Brain pericyte (primary cell): ENCODE data around the gene HAGHL.
"Not testable (repeated sequence)": the region's sequence is repeated elsewhere in the genome, so short reads cannot be mapped to it uniquely, and the experiment has no call there.

ENCODE experiments used
- DNase-seq: peaks from one replicate; pipeline ENCODE4 v3.0.0-alpha.2; 2012; ENCODE audit warnings: low read depth, low spot score

Gene HAGHL

DNA sequence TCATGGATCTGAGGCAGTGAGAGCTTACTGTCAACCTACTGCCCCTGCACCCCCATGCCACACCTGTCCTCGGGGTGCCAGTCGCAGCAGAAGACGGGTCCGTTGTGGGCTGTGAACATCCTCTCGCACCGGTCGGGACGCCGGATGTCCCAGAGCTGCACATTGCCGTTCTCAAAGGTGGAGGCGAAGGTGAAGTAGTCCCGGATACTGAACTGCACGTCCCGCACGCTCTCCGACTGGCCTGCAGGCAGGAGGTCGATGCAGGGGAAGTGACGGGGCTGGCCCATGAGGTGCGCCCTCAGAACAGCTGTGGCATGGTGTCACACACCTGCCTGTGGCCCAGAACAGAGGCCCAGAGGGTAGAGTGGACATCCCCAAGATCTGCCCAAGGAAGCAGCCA, 39.4 kb upstream of the HAGHL start:
- DNase-seq, result no peak

DNA sequence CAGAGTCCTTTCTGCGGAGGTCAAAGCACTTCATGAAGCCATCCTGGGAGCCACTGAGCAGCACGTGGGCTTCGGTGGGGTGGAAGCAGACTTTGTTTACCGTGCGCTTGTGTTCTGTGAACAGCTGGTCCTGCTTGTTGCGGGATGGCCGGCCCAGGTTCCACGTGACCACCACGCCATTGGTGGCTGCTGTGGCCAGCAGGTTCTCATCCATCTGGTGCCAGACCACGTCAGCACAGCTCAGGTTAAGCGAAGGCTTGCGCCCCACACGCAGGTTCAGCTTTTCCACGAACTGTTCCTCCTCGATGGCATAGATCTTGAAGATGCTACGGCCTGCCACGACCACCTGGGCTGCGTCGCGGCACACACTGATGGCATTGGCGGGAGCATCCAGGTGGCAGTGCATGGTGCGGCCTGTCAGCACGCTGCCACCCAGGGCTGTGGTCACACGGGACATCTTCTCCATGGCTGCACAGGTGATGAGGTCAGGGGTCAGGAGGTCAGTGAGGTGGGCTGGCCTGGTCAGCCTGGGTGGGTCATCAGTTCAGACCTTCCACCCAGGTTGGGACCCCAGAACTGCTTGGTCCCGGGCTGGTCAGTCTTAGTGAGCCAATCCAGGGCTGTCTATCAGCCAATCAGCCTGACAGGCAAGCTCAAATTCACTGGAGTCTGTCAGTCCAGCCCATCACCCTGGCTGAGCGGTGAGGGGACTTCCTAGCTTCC, 37.6 kb upstream of the HAGHL start:
- DNase-seq, result no peak

DNA sequence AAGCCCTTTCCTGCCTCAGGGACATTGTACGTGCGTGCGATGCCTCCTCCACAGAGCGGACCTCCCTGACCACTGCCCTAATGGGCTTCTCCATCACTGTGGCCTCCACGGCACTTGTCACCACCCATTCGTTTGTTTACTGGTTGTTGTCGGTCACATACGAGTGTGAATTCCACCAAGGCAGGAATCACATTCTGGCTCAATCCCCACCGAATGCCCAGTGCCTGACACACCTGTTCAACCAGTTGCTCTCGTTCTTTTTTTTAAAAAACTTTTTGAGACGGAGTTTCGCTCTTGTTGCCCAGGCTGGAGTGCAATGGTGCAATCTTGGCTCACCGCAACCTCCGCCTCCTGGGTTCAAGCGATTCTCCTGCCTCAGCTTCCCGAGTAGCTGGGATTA, 35.7 kb upstream of the HAGHL start:
- not testable (repeated sequence) for DNase-seq

DNA sequence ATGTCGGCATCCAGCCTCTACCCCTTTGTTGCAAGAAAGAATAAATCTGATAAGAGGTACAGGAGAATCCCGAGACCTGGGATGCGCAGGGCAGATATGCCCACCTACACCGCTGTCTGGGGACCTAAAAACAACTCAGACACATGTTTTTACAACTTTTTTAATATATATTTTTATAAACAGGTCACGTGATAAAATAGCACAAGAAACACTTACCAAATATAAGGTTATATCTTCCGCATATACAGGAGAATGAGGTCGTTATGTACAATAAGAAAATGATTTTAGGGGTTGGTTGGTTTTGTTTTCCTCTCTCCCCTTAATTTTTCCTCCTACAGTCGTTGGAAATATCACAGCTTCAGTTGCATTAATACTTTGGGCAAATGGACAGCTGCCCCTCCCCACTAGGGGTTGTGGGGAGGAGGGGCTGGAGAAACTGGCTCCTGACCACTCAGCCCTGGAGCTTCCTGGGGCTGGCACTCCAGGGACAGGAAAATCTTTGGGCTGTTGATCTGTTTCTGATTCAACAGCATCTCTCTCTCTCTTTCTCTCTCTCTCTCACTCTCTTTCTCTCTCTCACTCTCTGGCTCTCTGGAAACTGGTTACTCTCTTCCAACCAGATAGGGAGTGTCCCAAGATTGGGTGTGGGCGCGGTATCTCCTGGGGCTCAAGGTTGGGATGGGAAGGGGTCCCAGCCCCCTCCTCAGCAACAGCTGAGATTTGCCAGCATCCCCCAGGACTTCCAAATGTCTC, 34.4 kb upstream of the HAGHL start:
- no peak for DNase-seq

DNA sequence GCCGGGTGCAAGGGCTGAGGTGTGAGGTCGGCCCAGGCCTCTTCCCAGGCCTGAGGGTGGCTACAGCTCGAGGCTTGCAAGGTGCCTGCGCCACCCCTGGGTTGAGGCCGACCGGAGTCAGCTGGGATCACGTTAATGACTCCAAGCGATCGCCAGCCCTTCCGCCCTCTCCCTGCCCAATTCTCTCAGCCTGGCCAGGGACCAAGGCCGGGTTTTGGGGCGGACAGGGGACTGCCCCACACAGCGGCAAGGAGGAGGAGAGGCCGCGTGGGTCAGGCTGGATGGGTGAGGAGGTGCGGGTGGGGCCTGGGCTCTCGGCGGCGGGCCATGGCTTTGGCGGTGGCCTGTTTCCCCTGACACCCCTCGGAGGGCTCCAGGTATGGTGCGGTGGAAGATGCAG, 33.5 kb upstream of the HAGHL start:
- DNase-seq, result no peak

DNA sequence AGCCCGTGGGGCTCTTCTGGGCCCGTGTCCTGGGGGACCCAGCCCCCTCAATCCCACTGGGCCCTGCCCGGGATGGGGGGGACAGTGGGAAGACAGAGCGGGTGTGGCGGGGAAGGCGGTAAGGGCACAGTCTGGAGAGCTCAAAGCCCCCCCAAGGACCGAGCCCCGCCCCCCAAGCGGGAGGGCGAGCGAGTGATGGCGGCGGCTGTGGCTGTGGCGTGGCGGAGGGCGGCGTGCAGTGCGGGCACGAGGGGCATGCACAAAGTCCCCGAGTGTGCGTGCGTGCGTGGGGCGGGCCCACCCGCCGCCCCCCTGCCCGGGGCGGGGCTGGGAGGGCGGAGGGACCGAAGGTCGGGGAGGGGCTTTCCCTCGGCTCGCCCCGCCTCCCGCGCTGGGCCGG, 33.1 kb upstream of the HAGHL start:
- no peak for DNase-seq

DNA sequence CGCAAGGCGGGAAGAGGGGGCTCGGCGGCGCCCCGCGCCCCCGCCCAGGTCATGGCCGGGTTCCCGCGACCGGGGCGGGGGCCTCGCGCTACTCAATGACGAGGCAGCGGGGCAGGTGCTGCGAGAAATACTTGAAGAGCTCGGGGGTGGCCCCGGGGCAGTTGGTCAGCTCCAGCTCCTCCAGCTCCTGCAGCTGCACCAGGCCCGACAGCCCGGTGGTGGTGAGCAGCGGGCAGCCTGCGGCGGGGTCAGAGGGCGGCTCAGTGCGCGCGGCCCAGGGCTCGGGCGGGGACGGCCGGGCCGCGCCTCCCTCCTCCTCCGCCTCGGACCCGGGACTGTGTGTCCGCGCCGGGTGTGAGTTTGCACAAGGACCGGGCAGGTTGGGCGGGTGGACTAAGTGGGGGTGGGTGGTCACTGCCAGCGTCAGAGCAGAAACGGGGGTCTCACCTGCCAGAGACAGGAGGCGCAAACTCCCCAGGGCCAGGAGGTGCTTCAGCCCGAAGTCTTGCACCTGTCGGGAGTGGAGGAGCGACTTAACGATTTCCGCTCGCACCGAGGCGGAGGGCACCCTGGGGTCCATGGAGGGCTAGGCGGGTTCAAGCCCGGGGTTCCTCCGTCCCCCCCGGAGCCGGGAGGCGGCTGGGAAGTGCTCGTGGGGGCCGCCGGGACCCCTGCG, 32.6 kb upstream of the HAGHL start:
- no peak for DNase-seq

DNA sequence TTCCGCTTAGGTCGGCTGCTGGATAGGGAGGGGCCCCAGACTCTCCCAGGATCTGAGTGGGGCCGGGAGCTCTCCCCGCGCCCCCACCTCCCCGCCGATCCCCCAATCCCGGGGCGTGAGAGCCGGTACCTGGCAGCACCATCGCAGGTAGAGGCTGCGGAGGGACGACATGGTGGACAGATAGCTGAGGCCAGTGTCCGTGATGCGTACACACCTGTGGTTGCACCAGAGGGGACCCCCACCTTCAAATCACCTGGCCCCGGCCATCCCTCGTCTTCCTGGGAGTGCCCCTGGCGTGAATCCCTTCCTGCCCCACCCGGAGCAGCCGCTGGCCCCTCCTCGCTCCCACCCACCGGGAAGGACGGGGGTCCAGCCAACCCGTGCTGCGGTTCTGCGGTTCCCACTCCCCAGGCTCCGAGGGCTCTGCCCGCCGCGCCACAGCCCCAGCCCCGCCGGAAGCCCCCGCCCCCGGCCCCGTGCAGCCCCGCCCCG, 32.0 kb upstream of the HAGHL start:
- no peak for DNase-seq

DNA sequence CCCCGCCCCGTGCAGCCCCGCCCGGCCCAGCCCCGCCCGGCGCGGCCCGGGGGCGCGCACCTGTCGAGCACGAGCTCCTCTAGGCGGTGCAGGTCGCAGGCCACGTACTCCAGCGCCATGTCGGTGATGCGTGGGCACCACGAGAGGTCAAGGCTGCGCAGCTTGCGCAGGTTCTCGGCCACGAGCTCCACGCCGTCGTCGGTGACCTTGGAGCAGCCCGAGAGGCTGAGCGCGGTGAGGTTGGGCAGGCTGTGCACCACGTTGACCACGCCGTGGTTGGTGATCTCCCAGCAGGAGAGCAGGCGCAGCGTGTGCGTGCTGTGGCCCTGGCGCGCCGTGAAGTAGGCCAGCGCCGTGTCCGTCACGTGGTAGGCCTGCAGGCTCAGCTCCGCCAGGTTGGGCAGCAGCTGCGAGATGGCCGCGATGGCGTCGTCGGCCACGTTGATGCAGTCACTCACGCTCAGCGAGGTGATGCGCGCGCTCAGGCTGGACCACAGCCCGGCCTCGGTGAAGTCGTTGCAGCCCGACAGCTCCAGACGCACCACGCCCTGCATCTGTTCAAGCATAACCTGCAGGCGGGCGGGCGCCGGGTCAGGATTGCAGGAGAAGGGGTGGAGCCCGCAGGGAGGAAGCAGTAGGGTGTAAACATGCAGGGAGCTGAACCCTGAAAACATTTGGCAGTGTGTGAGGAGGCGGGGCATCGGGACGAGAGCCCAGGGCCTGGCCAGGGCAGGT, 31.4 kb upstream of the HAGHL start:
- no peak for DNase-seq

DNA sequence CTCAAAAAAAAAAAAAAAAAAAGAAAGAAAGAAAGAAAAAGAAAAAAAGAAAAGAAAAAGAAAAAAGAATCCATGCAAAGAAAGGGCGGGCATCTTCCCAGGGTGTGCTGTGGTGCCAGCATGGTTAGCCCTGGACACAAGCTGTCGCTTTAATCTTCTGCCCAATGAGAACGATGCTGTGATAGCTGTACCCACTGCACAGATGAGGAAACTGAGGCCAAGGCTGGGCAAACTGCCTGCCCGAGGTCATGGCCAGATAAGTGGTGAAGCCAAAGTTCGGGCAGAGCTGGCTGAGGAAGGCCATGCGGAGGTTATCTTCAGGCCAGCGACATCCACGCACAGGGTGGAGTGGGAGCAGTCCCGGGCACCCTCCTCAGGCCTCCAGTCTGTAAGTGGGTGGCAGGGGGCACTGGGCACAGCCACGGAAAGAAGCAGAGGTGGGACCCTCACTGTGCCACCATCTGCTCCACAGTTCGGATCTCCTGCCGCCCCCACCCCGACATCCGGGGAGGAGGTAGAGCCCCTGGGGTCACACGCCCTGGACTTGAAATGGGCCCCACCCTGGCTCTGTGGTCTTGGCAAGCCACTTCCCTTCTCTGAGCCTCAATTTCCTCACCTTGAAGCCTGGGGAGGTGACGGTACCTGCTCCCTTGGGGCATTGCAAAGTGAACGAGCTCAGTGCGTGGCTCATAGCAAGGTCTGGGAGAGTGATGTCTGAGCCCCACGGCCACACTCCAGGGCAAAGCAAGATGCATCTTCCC, 27.8 kb upstream of the HAGHL start:
- no peak for DNase-seq

DNA sequence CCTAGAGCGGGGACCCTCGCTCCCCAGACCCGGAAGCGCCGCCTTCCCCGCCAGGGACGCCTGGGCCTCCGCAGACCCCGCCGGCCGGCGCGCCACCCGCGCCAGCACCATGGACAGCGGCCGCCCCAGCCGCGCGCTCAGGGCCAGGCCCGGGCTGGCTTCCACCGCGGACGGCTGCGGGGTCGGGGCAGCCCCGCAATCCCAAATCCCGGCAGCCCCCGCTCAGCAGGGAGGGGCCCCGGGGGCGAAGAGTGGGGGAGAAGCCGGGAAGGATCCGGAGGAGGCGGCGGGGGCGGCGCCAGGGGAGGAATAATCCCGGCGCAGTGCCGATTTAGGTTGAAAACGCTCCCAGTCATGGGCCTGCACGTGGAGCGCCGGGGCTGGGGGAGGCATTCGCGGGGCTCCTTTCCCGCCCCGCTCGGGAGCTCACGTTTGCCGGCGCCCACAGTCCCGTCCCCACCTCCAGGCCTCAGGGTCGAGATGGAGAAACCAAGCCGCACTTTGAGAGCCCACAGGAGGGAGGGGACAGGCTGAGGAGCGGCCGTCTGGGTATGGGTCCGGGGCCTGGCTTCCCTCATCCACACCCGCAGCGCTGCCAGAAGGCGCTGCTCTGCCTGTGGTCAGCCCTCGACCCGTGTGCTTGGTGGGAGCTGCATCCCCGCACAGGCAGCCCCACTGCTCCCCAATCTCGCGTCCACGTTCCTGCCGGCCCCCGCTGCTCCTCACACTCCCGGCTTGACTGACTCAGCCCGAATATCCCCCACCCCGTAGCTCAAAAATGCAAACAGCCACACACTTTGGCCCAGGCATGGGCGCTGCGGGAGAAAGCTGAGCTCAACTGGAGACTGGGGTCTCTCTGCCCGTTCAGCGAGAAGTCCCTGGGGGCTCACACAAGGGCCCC, 26.0 kb upstream of the HAGHL start:
- DNase-seq, result no peak

DNA sequence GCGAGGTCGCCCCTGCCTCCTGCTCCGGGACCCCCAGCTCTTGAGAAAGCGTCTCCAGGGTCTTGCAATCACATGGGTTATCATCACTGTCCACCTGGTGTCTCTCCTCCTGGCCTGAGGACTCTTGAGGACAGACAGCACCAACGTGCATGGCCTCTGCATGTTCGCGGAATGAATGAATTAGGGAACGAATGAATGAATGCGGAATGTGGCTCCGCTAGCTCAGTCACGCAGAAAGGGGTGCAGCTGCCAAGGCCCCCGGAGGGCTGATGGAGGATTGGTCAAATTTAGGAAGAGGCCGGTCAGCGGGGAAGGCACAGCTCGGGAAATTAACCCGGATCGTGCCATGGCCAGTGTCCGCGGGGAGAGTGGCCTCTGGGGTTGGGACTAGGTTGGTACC, 24.6 kb upstream of the HAGHL start:
- no peak for DNase-seq

DNA sequence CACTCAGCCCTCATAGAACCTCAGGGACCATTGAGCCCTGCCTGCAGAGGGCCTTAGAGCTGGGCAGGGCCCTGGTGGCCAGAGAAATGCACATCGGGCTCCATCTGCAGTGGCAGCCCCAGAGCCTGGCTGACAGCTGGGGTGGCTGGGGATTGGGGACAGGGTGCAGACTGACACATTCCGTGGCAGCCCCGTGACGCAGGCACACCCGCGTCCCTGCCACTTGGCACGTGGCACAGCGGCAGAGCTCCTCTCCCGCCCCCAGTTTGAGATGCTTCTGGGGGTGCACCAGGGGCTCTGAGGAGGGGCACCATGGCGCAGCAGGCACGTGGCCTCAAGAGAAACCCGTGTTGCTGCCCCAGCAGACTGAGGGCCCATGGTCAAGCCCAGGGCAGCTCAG, 23.5 kb upstream of the HAGHL start:
- DNase-seq, result no peak

DNA sequence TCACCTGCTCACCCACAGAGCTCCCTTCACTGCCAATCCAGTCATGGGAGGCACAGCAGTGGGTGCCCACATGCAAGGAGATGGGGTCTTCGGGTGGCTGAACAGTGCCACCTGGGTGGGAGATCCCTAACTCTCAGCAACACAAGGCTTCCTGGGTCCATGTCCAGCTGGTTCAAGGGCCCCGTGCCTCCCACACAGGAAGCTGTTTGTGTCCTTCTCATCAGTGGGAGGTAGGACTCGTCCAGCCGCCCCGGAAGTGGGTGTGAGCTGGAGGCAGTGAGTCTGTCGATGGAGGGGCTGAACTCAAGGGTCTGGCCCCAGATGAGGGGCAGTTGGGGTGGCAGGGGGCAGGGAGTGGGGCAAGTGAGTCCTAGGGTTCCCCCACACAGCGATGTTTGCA, 22.9 kb upstream of the HAGHL start:
- DNase-seq, result no peak

DNA sequence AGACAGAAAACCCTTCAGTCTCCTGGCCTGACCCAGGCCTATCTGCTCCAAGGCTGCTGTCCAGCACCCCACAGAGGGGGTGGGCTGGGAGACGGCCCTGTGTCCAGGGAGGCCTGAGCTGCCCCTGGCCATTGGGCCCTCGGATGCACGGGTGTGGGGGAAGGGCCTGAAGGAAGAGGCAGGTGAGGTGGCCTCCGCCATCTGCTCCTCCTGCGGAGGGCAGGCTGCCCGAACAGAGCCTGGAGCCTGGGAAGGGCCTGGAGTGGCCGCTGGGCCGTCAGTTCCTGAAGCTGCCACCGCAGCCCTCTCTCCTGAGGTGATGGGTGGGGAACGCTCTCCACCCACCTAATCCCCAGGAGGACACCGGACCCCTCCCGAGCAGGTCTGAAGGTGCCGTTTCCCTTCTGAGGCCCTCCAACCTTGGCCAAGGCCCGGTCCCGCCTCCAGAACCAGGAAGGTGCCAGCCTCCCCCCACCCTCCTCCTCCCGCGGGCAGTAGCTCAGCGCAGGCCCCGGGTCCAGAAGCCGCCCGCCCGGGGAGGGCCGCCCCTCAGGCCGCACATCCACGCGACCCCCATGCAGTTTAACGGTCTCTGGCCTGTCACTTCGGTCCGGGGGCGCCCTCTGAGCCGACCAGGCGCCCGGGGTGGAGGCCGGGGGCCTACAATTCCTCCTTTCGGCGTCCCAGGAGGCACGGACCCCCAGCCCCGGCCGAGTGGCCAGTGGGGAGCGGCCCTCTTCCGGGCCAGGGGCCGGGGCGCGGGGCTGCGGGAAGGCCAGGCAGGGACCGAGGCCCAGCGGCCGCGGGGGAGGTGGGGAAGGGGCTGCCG, 22.1 kb upstream of the HAGHL start:
- no peak for DNase-seq

DNA sequence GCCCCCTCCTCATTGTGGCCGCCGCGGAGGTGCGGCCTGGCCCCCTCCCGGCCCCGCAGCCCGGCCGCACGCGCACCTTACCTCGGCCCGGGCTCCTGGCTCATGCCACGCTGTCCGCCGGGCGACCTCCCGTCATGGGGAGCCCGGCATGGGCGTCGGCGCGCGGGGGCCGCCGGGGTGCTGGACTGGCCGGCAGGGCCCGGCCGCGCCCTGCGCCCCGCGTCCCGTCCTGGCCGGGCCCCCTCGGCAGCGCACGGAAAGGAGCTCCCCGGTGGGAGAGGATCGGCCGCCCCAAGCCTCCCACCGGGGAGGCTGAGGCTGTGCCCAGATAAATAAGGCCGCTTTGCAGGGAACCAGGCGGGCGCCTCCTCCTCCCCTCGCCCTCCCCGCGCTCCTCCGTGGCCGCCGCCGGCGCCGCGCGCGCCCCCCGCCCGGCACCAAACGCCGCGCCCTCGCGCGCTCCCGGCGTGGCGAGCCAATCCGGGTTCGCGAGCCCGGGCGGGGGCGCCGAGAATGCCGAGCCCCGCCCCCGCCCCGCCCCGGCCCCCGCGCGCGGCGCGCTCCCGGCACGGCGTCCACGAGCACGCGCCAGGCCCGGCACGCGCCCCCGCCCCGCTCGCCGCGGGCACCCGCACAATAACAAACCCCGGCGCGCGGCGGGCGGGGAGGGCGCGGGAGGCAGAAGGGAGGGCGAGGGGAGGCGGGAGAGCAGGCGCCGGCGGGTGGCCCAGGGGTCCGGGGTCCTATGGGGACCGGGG, 21.3 kb upstream of the HAGHL start, which contains the start of gene FBXL16:
Gene FBXL16 (minus strand): TSS at position 371 of the 758 bp plus-strand sequence. CDS start 8,396 bp downstream, outside the sequence.
- DNase-seq, result no peak

DNA sequence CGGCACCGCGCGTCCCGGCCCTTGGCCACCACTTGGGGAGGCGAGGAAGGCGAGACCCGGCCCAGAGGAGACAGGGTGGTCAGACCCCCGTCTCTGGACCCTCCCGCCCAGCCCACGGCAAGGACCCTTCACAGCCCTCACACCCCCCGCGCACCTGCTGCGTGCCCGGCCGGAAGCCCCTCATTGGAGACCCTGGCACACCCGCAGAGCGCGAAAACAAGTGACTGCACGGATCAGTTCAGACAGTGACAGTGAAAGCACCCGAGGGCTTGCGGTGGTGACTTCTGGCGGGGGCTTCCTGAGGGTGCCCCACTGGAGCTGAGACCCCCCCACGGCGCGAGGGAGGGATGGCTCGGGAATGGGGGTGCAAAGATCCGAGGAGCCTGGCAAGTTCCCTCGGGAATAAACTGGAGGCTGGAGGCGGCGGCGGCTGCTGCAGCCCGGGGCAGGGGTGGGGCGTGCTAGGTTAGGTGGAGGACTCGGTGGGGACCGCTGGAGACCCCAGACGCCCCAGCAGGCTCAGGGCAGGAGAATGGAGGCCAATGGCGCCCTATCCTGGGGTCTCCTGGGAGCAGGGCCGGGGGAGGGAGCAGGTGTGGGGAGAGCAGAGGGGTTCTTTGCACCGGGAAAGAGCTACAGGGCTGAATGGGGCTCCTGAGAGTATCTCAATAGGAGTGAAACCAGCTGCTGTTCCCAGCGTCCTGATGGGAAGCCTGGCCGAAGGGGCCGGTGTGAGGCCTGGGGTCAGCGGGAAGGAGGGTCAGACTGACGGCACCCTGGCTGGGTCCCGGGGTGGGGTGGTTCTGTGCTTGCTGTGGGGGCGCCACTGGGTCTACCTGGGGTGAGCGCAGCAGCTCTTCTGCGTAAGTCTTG, 20.5 kb upstream of the HAGHL start:
- DNase-seq, result no peak
